Rectal smooth muscle tissue (tissue), 1 donor: Measurements from ENCODE around the gene ALDH16A1.
"Not testable (repeated sequence)": the region's sequence is repeated elsewhere in the genome, so short reads cannot be mapped to it uniquely, and the experiment has no call there.

Experiments
- H3K27ac ChIP-seq: one replicate; pipeline ENCODE4 v1.7.0; 2013; ENCODE audit warnings: low read depth, low read length, inconsistent platforms
- H3K27me3 ChIP-seq: one replicate; pipeline ENCODE4 v1.7.0; 2013; ENCODE audit warnings: low read length; ENCODE audit not compliant: control insufficient read depth, insufficient read depth
- H3K36me3 ChIP-seq: one replicate; pipeline ENCODE4 v1.7.0; 2013; ENCODE audit warnings: low read length; ENCODE audit not compliant: control insufficient read depth, insufficient read depth
- H3K4me1 ChIP-seq: one replicate; pipeline ENCODE4 v1.7.0; 2013; ENCODE audit warnings: low read length; ENCODE audit not compliant: control insufficient read depth, insufficient read depth
- H3K4me3 ChIP-seq: one replicate; pipeline ENCODE4 v1.7.0; 2013; ENCODE audit warnings: low read length
- H3K9ac ChIP-seq: one replicate; pipeline ENCODE4 v1.7.0; 2013; ENCODE audit warnings: low read length

ALDH16A1 gene

DNA sequence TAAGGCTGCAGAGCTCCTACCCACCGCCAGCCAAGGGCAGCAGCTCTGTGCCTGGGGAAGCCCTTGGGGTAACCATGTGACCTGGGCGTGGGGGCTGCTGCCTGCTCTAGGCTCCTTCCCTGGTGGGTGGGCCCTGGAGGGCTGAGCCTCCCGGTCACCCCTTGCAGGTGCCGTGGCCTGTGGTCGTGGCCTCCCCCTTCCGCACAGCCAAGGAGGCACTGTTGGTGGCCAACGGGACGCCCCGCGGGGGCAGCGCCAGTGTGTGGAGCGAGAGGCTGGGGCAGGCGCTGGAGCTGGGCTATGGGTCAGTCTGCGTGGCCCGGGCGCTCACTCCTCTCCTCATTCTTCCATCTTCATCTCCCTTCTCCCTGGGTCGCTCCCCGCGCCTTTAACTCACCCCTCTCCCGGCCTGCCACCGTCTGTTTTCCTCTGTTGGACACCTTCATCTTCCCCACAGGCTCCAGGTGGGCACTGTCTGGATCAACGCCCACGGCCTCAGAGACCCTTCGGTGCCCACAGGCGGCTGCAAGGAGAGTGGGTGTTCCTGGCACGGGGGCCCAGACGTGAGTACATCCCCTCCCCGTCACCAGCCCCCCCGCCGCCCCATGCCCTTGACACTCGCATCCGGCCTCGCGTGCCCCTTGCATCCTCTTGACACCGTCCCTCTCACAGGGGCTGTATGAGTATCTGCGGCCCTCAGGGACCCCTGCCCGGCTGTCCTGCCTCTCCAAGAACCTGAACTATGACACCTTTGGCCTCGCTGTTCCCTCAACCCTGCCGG lies 11.1 kb downstream of the ALDH16A1 start:
- no peak overlapping the region for H3K9ac ChIP-seq
- no peak overlapping the region for H3K27ac ChIP-seq
- H3K27me3 ChIP-seq = no peaks in the 10 kb centered on the region
- peaks cover 2% of the 10 kb centered on the region for H3K36me3 ChIP-seq
- no peak overlapping the region for H3K4me3 ChIP-seq
- H3K4me1 ChIP-seq = no peaks in the 10 kb centered on the region

DNA sequence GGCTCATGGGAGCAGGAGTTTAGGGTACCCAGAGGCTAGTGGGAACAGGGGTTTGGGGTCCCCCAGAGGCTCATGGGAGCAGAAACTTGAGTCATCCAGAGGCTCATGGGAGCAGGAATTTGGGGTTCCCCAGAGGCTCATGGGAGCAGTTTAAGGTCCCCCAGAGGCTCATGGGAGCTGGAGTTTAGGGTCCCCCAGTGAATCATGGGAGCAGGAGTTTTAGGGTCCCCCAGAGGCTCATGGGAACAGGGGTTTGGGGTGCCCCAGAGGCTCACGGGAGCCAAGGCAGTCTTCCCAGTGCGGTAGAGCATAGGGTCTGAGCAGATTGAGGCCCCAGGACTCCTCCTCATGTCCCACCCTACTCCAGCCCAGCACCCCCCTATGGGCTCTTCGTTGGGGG lies 12.3 kb downstream of the ALDH16A1 start:
- no peaks in the 10 kb centered on the region for H3K4me1 ChIP-seq
- H3K4me3 ChIP-seq = no peak overlapping the region
- no peak overlapping the region for H3K27ac ChIP-seq
- no peak overlapping the region for H3K9ac ChIP-seq
- H3K27me3 ChIP-seq = no peaks in the 10 kb centered on the region
- H3K36me3 ChIP-seq = peaks cover 5% of the 10 kb centered on the region

DNA sequence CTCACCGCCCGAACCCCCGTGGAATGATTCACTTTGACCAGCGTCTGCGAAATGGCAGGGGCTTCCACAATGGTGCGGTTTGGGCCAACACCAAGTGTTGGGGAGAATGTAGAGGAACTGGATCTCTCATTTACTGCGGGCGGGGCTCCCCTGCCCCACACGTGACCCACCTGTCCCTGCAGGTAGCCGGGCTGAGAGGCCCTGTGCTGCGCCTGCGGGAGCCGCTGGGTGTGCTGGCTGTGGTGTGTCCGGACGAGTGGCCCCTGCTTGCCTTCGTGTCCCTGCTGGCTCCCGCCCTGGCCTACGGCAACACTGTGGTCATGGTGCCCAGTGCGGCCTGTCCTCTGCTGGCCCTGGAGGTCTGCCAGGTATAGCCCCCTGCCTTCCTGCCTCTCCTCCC lies 15.2 kb downstream of the ALDH16A1 start:
- Histone ChIP-seq H3K4me1 (no peaks in the 10 kb centered on the region), H3K27ac (no peak overlapping the region), H3K27me3 (no peaks in the 10 kb centered on the region), H3K9ac (no peak overlapping the region), H3K36me3 (peaks cover 5% of the 10 kb centered on the region), H3K4me3 (no peak overlapping the region)

DNA sequence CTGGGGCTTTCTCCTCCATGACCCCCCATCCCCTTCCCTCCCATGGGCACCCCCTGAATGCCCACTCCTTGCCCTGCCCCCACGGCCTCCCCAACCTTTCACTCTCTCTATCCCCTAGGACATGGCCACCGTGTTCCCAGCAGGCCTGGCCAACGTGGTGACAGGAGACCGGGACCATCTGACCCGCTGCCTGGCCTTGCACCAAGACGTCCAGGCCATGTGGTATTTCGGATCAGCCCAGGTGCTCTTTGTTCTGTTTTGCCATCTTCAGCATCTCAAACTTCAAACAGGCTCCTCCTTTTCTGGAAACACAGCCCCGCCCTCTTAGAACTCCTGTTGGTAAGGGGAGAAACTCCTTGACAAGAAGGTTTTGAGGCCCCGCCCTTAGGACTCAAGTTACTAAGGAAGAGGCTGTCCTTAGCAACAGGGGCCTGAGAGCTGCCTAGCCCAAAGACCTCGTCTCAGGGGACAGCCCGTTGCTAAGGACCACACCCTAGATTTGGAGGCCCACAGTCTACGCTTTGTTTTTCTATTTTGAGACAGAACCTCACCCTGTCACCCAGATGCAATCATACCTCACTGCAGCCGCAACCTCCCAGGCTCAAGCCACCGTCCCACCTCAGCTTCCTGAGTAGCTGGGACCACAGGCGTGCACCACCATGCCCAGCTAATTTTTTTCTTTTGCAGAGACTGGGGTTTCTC lies 15.9 kb downstream of the ALDH16A1 start:
- no peak overlapping the region for H3K9ac ChIP-seq
- H3K4me3 ChIP-seq = no peak overlapping the region
- H3K4me1 ChIP-seq = no peaks in the 10 kb centered on the region
- H3K27ac ChIP-seq = peak overlapping the region; percentile 14
- peaks cover 5% of the 10 kb centered on the region for H3K36me3 ChIP-seq
- H3K27me3 ChIP-seq = no peaks in the 10 kb centered on the region

DNA sequence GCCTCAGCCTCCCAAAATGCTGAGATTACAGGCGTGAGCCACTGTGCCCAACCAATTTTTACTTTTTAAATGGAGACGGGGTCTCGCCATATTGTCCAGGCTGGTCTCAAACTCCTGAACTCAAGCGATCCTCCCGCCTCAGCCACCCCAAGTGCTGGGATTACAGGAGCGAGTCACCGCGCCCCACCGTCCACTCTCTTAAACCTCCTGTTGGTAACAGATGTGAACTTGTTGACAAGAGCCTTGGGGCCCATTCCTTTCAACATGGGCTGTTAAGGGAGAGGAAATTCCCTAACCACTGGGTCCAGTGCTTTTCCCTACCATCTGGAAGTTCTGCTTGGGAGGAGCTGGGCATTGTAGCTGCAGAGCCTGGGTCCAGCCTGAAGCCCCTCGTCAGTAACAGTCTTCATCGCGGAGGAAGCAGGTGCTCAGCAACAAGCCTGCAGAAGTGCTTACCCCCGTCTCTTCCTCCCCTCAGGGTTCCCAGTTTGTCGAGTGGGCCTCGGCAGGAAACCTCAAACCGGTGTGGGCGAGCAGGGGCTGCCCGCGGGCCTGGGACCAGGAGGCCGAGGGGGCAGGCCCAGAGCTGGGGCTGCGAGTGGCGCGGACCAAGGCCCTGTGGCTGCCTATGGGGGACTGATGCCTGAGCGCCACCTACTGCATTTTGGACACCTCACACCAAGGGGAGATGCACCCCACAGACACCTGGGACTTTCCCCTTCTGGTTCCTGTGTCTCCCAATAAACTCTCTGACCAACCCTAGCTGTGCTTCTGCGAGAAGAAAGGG lies 17.0 kb downstream of the ALDH16A1 start:
- H3K27ac ChIP-seq = no peak overlapping the region
- no peak overlapping the region for H3K9ac ChIP-seq
- H3K27me3 ChIP-seq = no peaks in the 10 kb centered on the region
- no peak overlapping the region for H3K4me3 ChIP-seq
- H3K4me1 ChIP-seq = no peaks in the 10 kb centered on the region
- peaks cover 3% of the 10 kb centered on the region for H3K36me3 ChIP-seq

DNA sequence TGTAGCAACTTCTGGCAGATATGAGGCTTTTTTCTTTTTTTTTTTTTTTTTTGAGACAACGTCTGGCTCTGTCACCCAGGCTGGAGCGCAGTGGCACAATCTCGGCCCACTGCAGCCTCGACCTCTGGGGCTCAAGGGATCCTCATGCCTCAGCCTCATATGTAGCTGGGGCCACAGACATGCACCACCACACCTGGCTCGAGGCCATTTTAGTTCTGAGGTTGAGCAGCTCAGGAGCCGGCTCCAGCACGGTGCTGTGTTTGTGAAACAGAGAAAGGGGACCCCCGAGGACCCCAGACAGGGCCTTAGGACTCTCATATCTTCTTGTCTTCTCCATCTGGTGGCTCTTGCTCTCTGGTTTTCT lies 17.6 kb downstream of the ALDH16A1 start:
- Histone ChIP-seq H3K4me3 (no peak overlapping the region), H3K9ac (no peak overlapping the region), H3K36me3 (peaks cover 3% of the 10 kb centered on the region), H3K27ac (no peak overlapping the region), H3K27me3 (no peaks in the 10 kb centered on the region), H3K4me1 (no peaks in the 10 kb centered on the region)

DNA sequence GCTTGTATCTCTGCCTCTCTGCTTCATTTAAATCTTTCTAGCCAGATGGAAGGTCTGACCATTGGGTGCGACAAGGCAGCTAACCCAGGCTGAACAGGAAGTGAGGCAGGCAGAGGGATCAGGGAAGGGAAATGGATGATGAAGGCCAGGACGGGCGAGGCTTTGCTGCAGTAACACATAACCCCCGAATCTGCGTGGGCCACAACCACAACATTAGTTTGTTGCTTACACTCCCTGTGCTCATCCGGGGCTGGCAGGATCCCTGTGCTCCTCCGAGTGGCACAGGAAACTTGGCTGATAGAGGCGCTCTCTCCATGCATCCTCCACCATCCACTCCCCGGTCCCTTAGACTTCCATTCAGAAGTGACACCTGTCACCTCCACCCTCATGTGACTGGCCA lies 19.9 kb downstream of the ALDH16A1 start:
- Histone ChIP-seq H3K9ac (no peak overlapping the region), H3K4me1 (no peaks in the 10 kb centered on the region), H3K36me3 (peaks cover 3% of the 10 kb centered on the region), H3K27ac (no peak overlapping the region), H3K27me3 (no peaks in the 10 kb centered on the region), H3K4me3 (no peak overlapping the region)

DNA sequence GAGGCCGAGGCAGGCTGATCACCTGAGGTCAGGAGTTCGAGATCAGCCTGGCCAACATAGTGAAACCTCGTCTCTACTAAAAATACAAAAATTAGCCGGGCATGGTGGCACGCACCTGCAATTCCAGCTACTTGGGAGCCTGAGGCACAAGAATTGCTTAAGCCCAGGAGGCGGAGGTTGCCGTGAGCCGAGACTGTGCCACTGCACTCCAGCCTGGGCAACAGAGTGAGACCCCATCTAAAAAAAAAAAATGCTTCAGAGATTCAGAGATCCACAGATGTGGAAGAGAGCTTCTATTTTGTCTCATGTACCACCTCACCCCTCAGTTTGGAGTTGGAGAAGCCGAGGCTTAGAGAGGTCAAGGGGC lies 20.5 kb downstream of the ALDH16A1 start:
- not testable (repeated sequence) for H3K4me1 ChIP-seq, H3K9ac ChIP-seq, H3K27me3 ChIP-seq, H3K36me3 ChIP-seq
- Histone ChIP-seq H3K4me3 (peak overlapping the region; percentile 75), H3K27ac (peak overlapping the region; percentile 77)

DNA sequence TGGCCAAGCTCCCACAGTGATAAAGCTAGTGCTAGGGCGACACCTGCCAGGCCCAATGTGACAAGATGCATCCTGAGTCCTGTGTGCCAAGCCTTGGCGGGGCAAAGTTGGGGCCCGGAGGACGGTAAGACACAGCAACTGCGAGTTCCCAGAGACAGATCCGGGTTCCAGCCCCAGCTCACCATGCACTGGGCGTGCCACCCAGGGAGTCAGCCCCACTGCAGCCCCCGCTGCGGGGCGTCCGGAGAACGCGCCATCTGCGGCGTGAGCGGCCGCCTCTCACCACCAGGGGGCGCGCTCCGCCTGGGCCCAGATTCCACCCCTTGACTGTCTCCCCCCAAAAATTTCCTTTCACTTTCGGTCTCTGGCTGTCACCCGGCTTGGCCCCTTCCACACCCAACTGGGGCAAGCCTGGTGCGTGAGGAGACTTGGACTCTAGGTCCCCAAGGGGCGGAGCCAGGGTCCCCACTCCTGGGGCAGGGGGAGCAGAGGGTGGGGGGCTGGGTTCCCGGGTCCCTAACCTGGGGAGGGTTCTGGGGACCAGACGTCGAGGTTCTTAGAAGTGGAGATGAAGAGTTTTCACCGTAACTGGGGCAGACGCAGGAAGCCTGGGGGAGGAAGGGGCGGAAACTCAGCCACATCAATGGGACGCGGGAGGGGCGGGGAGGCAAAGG lies 21.0 kb downstream of the ALDH16A1 start, which contains the start of gene FLT3LG:
Gene FLT3LG, plus strand, starts transcription at position 348 of the 674 bp plus-strand sequence. CDS start 425 bp downstream, outside the sequence.
- Histone ChIP-seq H3K27ac (peak within 1 kb of the TSS; percentile 77), H3K4me3 (peak within 1 kb of the TSS; percentile 75), H3K9ac (peak within 1 kb of the TSS; percentile 39)

DNA sequence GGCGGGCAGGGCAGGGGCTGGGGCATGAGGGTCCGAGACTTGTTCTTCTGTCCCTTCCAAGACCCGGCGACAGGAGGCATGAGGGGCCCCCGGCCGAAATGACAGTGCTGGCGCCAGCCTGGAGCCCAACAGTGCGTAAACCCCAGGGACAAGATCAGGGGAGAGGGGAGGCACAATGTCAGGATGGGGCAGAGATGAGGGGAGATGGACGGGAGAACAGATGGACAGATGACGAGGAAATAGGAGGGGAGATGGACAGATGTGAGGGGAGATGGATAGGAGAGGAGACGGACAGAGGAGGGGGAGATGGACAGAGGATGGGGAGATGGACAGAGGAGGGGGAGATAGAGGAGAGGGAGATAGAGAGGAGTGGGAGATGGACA lies 21.5 kb downstream of the ALDH16A1 start:
- peak overlapping the region; percentile 75 for H3K4me3 ChIP-seq
- no peaks in the 10 kb centered on the region for H3K27me3 ChIP-seq
- peak overlapping the region; percentile 39 for H3K9ac ChIP-seq
- H3K4me1 ChIP-seq = no peaks in the 10 kb centered on the region
- H3K36me3 ChIP-seq = peaks cover 3% of the 10 kb centered on the region
- peak overlapping the region; percentile 77 for H3K27ac ChIP-seq

More for the DNA sequence above, 21.0 kb downstream of the ALDH16A1 start, which contains the start of gene FLT3LG:
- Histone ChIP-seq H3K36me3 (peaks cover 3% of the 10 kb centered on the region), H3K4me1 (no peaks in the 10 kb centered on the region), H3K27me3 (no peaks in the 10 kb centered on the region)

DNA sequence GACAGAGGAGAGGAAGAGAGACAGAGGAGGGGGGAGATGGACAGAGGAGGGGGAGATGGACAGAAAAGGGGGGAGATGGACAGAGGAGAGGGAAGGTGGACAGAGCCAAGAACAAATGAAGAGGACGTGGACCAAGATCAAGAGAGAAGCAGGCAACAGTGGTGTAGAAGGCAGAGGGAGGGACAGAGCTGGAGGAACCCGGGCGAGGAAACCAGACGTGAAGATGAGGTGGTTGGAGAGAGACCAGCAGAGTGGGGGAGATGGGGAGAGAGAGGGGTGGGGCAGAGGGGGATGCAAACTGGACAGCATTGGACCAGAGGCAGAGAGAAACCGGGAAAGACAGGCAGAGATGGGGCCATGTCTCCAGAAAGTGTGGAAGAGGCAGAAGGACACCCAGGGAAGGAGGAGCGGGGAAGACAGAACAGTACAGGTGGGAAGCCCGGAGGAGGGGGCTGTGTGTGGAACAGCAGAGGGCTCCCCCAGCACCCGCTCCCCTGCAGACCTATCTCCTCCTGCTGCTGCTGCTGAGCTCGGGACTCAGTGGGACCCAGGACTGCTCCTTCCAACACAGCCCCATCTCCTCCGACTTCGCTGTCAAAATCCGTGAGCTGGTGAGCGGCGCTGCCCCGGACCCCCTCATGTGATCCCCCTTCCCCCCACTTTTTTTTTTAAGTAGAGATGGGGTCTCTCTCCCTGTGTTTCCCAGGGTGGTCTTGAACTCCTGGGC lies 22.3 kb downstream of the ALDH16A1 start:
- Histone ChIP-seq H3K4me3 (peak overlapping the region; percentile 75), H3K9ac (no peak overlapping the region), H3K27ac (no peak overlapping the region)

More for the DNA sequence above, 22.3 kb downstream of the ALDH16A1 start:
- Histone ChIP-seq H3K36me3 (no peaks in the 10 kb centered on the region), H3K27me3 (no peaks in the 10 kb centered on the region), H3K4me1 (no peaks in the 10 kb centered on the region)
